COLO829 (cell line): ENCODE measurements around the gene ANKRD33B.
A peak's percentile ranks its signal among the peaks of the same experiment; 100 is the strongest.

Experiments used
- DNase-seq: peaks from one replicate; pipeline ENCODE4 v3.0.0; 2012; ENCODE audit warnings: low spot score

ANKRD33B gene

GRCh38 chr5:10700516-10700915 lies 136.6 kb downstream of the ANKRD33B start:
- no peak for DNase-seq

- DNase-seq: no peak
These were observed 137.7 kb downstream of the ANKRD33B start for GRCh38 chr5:10701567-10702039.

GRCh38 chr5:10702040-10702629 lies 138.3 kb downstream of the ANKRD33B start:
- DNase-seq: no peak

- DNase-seq: no peak
These were observed 139.1 kb downstream of the ANKRD33B start for GRCh38 chr5:10702911-10703491.

- no peak for DNase-seq
These were observed 139.8 kb downstream of the ANKRD33B start for GRCh38 chr5:10703676-10704075.

GRCh38 chr5:10704949-10705621 lies 141.2 kb downstream of the ANKRD33B start:
- peak; percentile 28 for DNase-seq

GRCh38 chr5:10705747-10706146 lies 141.9 kb downstream of the ANKRD33B start:
- DNase-seq: no peak

- DNase-seq: no peak
These were observed 142.5 kb downstream of the ANKRD33B start for GRCh38 chr5:10706326-10706725.
